HepG2 (cell line): ENCODE measurements around the gene LHB. TPM values are rescaled to one million over a fixed set of nuclear protein-coding genes. Genes with fewer than 3 reads are reported as not detected.

Experiments
- ATAC-seq: fragments of 200-7000 bp; cut with Tn5 transposase; 3 replicates; pipeline ENCODE4 v1.9.1; 2020; ENCODE audit warnings: mild to moderate bottlenecking, moderate library complexity
- BruUV-seq: library from RNA; stranded (reverse); fragments of 400-500 nt; replicated peaks from 2 replicates; lab custom pipeline; 2021; lab: Mats Ljungman, UMichigan
- CTCF ChIA-PET: fragments of 300-600 bp; formaldehyde crosslinking; extraction: SDS; loops from one replicate; lab custom pipeline; 2021; ENCODE audit warnings: low total read pairs, inconsistent platforms, low intra/inter-chr PET ratio; lab: Yijun Ruan, JAX
- POLR2A ChIA-PET: fragments of 350-600 bp; sonication (Branson Sonifier 250); formaldehyde crosslinking; loops from one replicate; lab custom pipeline; 2020; ENCODE audit warnings: antibody characterized with exemption, inconsistent platforms; lab: Yijun Ruan, JAX
- DNase-seq: peaks from one replicate; pipeline ENCODE4 v3.0.0-alpha.2; 2015; ENCODE audit warnings: low spot score
- FAIRE-seq: peaks from 3 replicates; lab custom pipeline; 2011; peaks lifted over from hg19 to GRCh38; lab: Jason Lieb, UNC
- H2AFZ ChIP-seq: one replicate; pipeline ENCODE4 v1.6.1; 2011; ENCODE audit warnings: low read length, inconsistent platforms
- H3K27ac ChIP-seq: fragments of 300-600 bp; 3 replicates; pipeline ENCODE4 v1.8.0; 2011; ENCODE audit warnings: mixed run types, mild to moderate bottlenecking, mixed read lengths, low read length, inconsistent platforms; ENCODE audit not compliant: insufficient read depth; ENCODE audit errors: extremely low read length
- H3K27me3 ChIP-seq, 2 experiments: fragments of 200-600 bp in 1 of 2; 2 replicates in 1 of 2; 3 replicates in 1 of 2; pipeline versions ENCODE4 v1.6.0 to v1.8.0; 2011; ENCODE audit warnings: low read length in 2 of 2, mild to moderate bottlenecking in 2 of 2, moderate library complexity in 2 of 2, inconsistent platforms in 1 of 2; ENCODE audit not compliant: insufficient read depth in 2 of 2, control insufficient read depth in 1 of 2
- H3K36me3 ChIP-seq, 2 experiments: fragments of 200-600 bp in 1 of 2; replicated peaks in 1 of 2; 2 replicates in 1 of 2; 3 replicates in 1 of 2; pipeline versions ENCODE4 v1.5.1 to v1.8.0; 2011; ENCODE audit warnings: low read length in 2 of 2, inconsistent platforms in 1 of 2; ENCODE audit not compliant: insufficient read depth in 2 of 2, control insufficient read depth in 1 of 2
- H3K4me1 ChIP-seq: 2 replicates; pipeline ENCODE4 v1.5.1; 2012; ENCODE audit warnings: low read length, inconsistent platforms; ENCODE audit not compliant: insufficient read depth
- H3K4me2 ChIP-seq: 2 replicates; pipeline ENCODE4 v1.6.0; 2011; ENCODE audit warnings: low read depth, low read length, inconsistent platforms
- H3K4me3 ChIP-seq, 3 experiments: fragments of 200-600 bp in 1 of 3; sonication (generic), shearing (Covaris generic) in 1 of 3; replicated peaks in 1 of 3; 2 replicates each; pipeline ENCODE4 v1.5.1; 2011 to 2016; ENCODE audit warnings: low read length in 3 of 3, inconsistent platforms in 2 of 3, low read depth in 2 of 3, mild to moderate bottlenecking in 2 of 3, control low read depth in 1 of 3, mixed read lengths in 1 of 3; ENCODE audit not compliant: insufficient read depth in 1 of 3
- H3K79me2 ChIP-seq: one replicate; pipeline ENCODE4 v1.6.1; 2011; ENCODE audit warnings: low read length, inconsistent platforms; ENCODE audit not compliant: insufficient read depth
- H3K9ac ChIP-seq: 2 replicates; pipeline ENCODE4 v1.6.0; 2011; ENCODE audit warnings: mild to moderate bottlenecking, low read depth, low read length, inconsistent platforms; ENCODE audit not compliant: insufficient read depth
- H3K9me3 ChIP-seq: 2 replicates; pipeline ENCODE4 v1.5.1; 2012; ENCODE audit warnings: mild to moderate bottlenecking, low read length
- H4K20me1 ChIP-seq: 2 replicates; pipeline ENCODE4 v1.6.0; 2011; ENCODE audit warnings: inconsistent platforms, mild to moderate bottlenecking, low read length, moderate library complexity; ENCODE audit not compliant: insufficient read depth
- ASH2L ChIP-seq: fragments of 300-600, 200-600 bp; sonication (generic); IDR thresholded peaks from 2 replicates; pipeline ENCODE4 v1.7.0; 2017; ENCODE audit warnings: low read depth, mild to moderate bottlenecking, moderate library complexity, mixed read lengths, low read length; ENCODE audit not compliant: insufficient read length
- EHMT2 ChIP-seq: fragments of 200-600 bp; sonication (generic); IDR thresholded peaks from 2 replicates; pipeline ENCODE4 v1.7.0; 2017; ENCODE audit warnings: antibody characterized with exemption, low read depth, low read length, borderline replicate concordance
- GTF2F1 ChIP-seq: fragments of 150-350 bp; IDR thresholded peaks from 2 replicates; pipeline ENCODE4 v1.6.1; 2014; ENCODE audit warnings: low read length
- HMGXB4 ChIP-seq, 2 experiments: sonication (generic) in 1 of 2; formaldehyde crosslinking in 1 of 2; IDR thresholded peaks; 2 replicates each; pipeline versions ENCODE4 v1.4.0 to v1.6.1; 2018 to 2020; ENCODE audit warnings: missing genetic modification reagents in 2 of 2, borderline replicate concordance in 1 of 2, low read depth in 1 of 2, mild to moderate bottlenecking in 1 of 2, missing biosample characterization in 1 of 2
- IRF1 ChIP-seq: sonication (generic); formaldehyde crosslinking; IDR thresholded peaks from 2 replicates; pipeline ENCODE4 v1.4.0; 2020; ENCODE audit warnings: low read depth, mild to moderate bottlenecking, missing genetic modification reagents
- MAFG ChIP-seq: sonication (generic); formaldehyde crosslinking; IDR thresholded peaks from 2 replicates; pipeline ENCODE4 v1.5.1; 2020; ENCODE audit warnings: mild to moderate bottlenecking, missing genetic modification reagents
- SMC3 ChIP-seq: IDR thresholded peaks from 2 replicates; pipeline ENCODE4 v1.6.1; 2011; ENCODE audit warnings: low read length, improper control_type of control experiment
- TEAD3 ChIP-seq: optimal IDR thresholded peaks from 2 replicates; pipeline ENCODE3; 2016; ENCODE audit warnings: borderline replicate concordance
- YEATS4 ChIP-seq: sonication (generic); formaldehyde crosslinking; IDR thresholded peaks from 2 replicates; pipeline ENCODE4 v1.4.0; 2020; ENCODE audit warnings: missing genetic modification reagents, borderline replicate concordance
- ZIK1 ChIP-seq: sonication (generic); formaldehyde crosslinking; IDR thresholded peaks from 2 replicates; pipeline ENCODE4 v1.5.0; 2020; ENCODE audit warnings: mild to moderate bottlenecking, low read depth, missing genetic modification reagents, borderline replicate concordance
- ZNF276 ChIP-seq: sonication (generic); formaldehyde crosslinking; IDR thresholded peaks from 2 replicates; pipeline ENCODE4 v1.4.0; 2020; ENCODE audit warnings: mild to moderate bottlenecking, low read depth, missing genetic modification reagents
- ZNF577 ChIP-seq: sonication (generic); formaldehyde crosslinking; IDR thresholded peaks from 2 replicates; pipeline ENCODE4 v1.4.0; 2020; ENCODE audit warnings: mild to moderate bottlenecking, low read depth, missing genetic modification reagents, borderline replicate concordance
- WGBS: methylation state at CpG from one replicate; pipeline ENCODE4 v1.1.6; 2017; ENCODE audit warnings: low lambda C conversion rate; 5-methylcytosine and 5-hydroxymethylcytosine counted together
- in situ Hi-C: cut with HindIII; loops from 2 replicates; pipeline ENCODE4 v1.10.0; 2017; ENCODE audit warnings: low pct_unique_long_range_greater_than_20kb; ENCODE audit not compliant: extremely low pct_ligation_motif_present
- intact Hi-C: fragments of 100-400 bp; cut with micrococcal nuclease; formaldehyde crosslinking; loops from one replicate; pipeline ENCODE4 v1.10.0; 2022; ENCODE audit not compliant: unreplicated experiment
- polyA plus RNA-seq, 8 experiments: library from polyadenylated mRNA; depleted of rRNA in 3 of 8; stranded (reverse) in 7 of 8; unstranded in 1 of 8; fragments of >200 nt; fragmentation: Illumina TruSeq in 4 of 8; extraction: Trizol in 4 of 8; gene quantifications; 2 replicates each; pipeline versions ENCODE4 v1.2.1 to v1.2.3, GENCODE V29; 2011 to 2016; ENCODE audit warnings: low read depth in 4 of 8, missing spikeins in 1 of 8, mixed read lengths in 1 of 8; ENCODE audit not compliant: insufficient read depth in 1 of 8
- total RNA-seq, 5 experiments: library from RNA; depleted of rRNA; stranded (reverse); fragments of >200 nt; fragmentation: Illumina TruSeq; extraction: Trizol; gene quantifications; 2 replicates each; pipeline ENCODE4 v1.2.3, GENCODE V29; 2016; ENCODE audit warnings: low read depth in 1 of 5

The LHB gene
- total and polyA plus RNA-seq, 2 of the 13 experiments (the other 11 are each of a cell fraction or from before 2014, with no cell fraction given) = not detected

DNA sequence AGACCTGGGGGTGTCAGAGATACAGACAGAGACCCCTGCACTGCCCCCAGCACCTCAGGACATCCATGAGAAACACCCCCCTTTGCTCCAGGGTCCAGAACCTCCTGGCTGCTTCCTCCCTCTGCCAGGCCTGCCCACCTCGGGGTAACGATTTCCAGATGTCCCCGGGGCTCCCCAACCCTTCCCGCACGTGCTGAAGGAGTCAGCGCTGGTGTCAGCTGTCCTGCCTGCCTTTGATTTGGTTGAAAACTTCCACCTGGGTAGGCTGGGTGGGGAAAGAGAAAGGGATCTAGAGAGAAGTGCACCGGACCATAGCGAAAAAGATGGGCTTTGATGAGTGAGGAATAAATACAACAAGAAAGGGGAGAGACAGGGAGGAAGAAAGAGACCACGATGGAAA, 42.2 kb upstream of the LHB start:
- in situ Hi-C loops = no loop called here
- CTCF ChIA-PET = no interaction called here
- Histone ChIP-seq H3K4me2 (no peak overlapping the region), H3K9ac (no peak overlapping the region), H3K9me3 (no peaks in the 10 kb centered on the region), H3K36me3 (no peaks in the 10 kb centered on the region), H3K4me3 (no peak overlapping the region), H3K27ac (no peak overlapping the region), H3K79me2 (no peaks in the 10 kb centered on the region), H2AFZ (no peak overlapping the region), H4K20me1 (no peaks in the 10 kb centered on the region), H3K4me1 (peaks cover 17% of the 10 kb centered on the region), H3K27me3 (peaks cover 11 to 53% of the 10 kb centered on the region in 2 experiments; a peak in 4 of 5 replicates)
- POLR2A ChIA-PET = no interaction called here
- no TSS peak for BruUV-seq
- TF ChIP-seq IRF1 (no peak), GTF2F1 (no peak), ZNF577 (CRISPR knock-in tag) (no peak), ASH2L (no peak), EHMT2 (no peak), HMGXB4 (CRISPR knock-in tag; IDR thresholded peaks at IDR 0.05; ENCODE audit: borderline replicate concordance in 1 of 2, low read depth in 1 of 2) (no peak), YEATS4 (CRISPR knock-in tag) (no peak), TEAD3 (CRISPR knock-in tag) (no peak), MAFG (no peak), ZNF276 (CRISPR knock-in tag) (no peak), ZIK1 (no peak), SMC3 (no peak)
- FAIRE-seq = no peak
- DNase-seq = no peak
- no peak for ATAC-seq
- intact Hi-C loops = no loop called here
- 58% methylated on average over 9 of the region's 9 CpGs for WGBS
